ENCODE results near the gene TIGD6.

- TF ChIP-seq CTCF (IDR thresholded peaks at IDR 0.05; ENCODE audit: insufficient read depth, low read length, poor library complexity, severe bottlenecking) (peak; percentile 44), EZH2phosphoT487 (conservative IDR thresholded peaks at IDR 0.05; ENCODE audit: low read length) (no peak)
Observed at GRCh38 chr5:149961957-149962409, 38.5 kb downstream of the TIGD6 start.
